GM06990 (cell line): ENCODE results near the gene ELOVL5.
A peak's percentile ranks its signal among the peaks of the same experiment; 100 is the strongest.

Experiments
- DNase-seq: peaks from one replicate; pipeline ENCODE4 v3.0.0-alpha.2; 2011; ENCODE audit not compliant: insufficient read length; ENCODE audit errors: extremely low read depth
- H3K27me3 ChIP-seq: replicated peaks from 2 replicates; pipeline ENCODE4 v1.6.0; 2011; ENCODE audit warnings: low read length; ENCODE audit not compliant: control insufficient read depth, insufficient read depth
- H3K36me3 ChIP-seq: 2 replicates; pipeline ENCODE4 v1.5.1; 2011; ENCODE audit warnings: low read length; ENCODE audit not compliant: control insufficient read depth, insufficient read depth
- H3K4me3 ChIP-seq: replicated peaks from 2 replicates; pipeline ENCODE4 v1.5.1; 2011; ENCODE audit warnings: low read depth, mild to moderate bottlenecking, control low read depth, low read length
- TF ChIP-seq, protein P1 (sequence below): IDR thresholded peaks from 2 replicates; pipeline ENCODE4 v1.5.1; 2011; ENCODE audit warnings: low read length, control low read depth, mild to moderate bottlenecking, inconsistent platforms; ENCODE audit not compliant: insufficient read depth, poor library complexity, severe bottlenecking

Gene ELOVL5

DNA sequence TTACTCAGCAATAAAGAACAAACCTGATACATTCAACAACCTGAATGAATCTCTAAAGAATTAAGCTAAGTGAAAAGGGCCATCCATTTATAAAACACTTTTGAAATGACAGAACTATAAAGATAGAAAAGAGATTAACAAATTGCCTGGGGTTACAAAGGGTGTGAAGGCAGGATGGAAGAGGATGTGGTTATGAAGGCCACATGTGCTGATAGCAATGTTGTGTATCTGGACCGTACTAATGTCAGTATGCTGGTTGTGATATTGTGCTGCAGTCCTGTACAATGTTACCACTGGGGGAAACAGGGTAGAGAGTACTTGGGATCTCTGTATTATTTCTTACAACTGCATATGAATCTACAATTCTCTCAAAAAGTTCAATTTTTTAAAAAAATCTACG, 36.4 kb downstream of the ELOVL5 start:
- H3K4me3 ChIP-seq: no peak overlapping the region
- H3K36me3 ChIP-seq: no peaks in the 10 kb centered on the region
- no peak for DNase-seq
- H3K27me3 ChIP-seq: no peaks in the 10 kb centered on the region
- TF ChIP-seq, protein P1, sequence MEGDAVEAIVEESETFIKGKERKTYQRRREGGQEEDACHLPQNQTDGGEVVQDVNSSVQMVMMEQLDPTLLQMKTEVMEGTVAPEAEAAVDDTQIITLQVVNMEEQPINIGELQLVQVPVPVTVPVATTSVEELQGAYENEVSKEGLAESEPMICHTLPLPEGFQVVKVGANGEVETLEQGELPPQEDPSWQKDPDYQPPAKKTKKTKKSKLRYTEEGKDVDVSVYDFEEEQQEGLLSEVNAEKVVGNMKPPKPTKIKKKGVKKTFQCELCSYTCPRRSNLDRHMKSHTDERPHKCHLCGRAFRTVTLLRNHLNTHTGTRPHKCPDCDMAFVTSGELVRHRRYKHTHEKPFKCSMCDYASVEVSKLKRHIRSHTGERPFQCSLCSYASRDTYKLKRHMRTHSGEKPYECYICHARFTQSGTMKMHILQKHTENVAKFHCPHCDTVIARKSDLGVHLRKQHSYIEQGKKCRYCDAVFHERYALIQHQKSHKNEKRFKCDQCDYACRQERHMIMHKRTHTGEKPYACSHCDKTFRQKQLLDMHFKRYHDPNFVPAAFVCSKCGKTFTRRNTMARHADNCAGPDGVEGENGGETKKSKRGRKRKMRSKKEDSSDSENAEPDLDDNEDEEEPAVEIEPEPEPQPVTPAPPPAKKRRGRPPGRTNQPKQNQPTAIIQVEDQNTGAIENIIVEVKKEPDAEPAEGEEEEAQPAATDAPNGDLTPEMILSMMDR: no peak

GRCh38 chr6:53311586-53311935, 37.2 kb downstream of the ELOVL5 start:
- Histone ChIP-seq H3K27me3 (no peaks in the 10 kb centered on the region), H3K36me3 (no peaks in the 10 kb centered on the region), H3K4me3 (no peak overlapping the region)
- TF ChIP-seq, protein P1: no peak
- no peak for DNase-seq

DNA sequence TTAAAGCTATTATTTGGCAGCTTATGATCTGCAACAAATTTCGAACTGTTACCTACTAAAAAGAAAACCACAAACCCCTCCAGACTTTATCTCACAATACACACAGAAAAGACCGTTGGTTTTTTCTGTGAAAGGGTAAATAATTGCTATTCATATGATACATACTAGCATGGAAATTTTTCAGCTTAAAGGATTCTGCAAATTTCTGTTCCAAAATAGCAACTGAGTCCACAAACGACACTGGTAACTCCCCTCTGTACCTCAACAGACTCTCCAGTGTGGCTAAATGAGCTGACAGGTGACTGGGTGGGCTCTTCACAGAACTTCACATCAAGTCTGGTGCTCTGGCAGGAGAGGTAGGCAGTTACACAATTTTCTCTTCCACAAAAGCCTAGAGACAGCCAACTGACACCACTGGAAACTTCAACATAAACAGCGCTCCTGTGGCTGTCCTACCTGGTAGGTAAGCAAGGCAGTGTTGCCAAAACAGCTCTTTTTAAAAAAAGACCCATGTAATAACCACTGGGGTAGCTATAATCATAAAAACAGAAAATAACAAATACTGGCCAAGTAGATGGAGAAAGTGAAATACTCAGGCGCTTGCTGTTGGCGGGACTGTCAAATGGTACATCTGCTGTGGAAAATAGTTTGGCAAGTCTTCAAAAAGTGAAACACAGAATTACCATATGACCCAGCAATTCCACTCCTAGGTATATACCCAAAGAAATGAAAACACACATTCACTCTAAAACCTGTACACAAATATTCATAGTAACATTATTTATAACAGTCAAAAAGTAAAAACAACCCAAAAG, 37.8 kb downstream of the ELOVL5 start:
- TF ChIP-seq, protein P1: no peak
- H3K36me3 ChIP-seq: no peaks in the 10 kb centered on the region
- DNase-seq: no peak
- H3K27me3 ChIP-seq: no peaks in the 10 kb centered on the region
- no peak overlapping the region for H3K4me3 ChIP-seq

DNA sequence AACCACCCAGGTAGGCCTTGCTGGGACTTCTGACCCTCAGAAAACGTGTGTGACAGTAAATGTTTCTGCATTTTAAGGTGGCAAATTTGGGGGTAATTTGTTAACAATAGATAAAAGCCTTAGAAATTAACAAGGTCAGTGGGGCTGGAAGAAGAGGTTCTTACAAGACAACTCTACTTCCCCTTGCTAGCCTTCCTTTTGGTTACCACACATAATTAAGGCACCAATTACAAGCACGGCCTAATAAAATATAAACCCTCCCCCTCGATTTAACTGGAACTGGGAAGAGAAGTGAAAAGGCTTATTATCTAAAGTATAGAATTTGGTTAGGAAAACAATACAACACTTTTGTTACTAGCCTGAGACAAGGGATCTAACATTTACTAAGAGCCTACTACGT, 38.8 kb downstream of the ELOVL5 start:
- H3K27me3 ChIP-seq: no peaks in the 10 kb centered on the region
- no peaks in the 10 kb centered on the region for H3K36me3 ChIP-seq
- no peak for DNase-seq
- no peak overlapping the region for H3K4me3 ChIP-seq
- TF ChIP-seq, protein P1: no peak

GRCh38 chr6:53309059-53309900, 39.5 kb downstream of the ELOVL5 start:
- TF ChIP-seq, protein P1: no peak
- no peaks in the 10 kb centered on the region for H3K36me3 ChIP-seq
- H3K27me3 ChIP-seq: no peaks in the 10 kb centered on the region
- no peak overlapping the region for H3K4me3 ChIP-seq
- peak; percentile 51 for DNase-seq
